Measurements from ENCODE around the gene IRF5.

Gene IRF5, protein sequence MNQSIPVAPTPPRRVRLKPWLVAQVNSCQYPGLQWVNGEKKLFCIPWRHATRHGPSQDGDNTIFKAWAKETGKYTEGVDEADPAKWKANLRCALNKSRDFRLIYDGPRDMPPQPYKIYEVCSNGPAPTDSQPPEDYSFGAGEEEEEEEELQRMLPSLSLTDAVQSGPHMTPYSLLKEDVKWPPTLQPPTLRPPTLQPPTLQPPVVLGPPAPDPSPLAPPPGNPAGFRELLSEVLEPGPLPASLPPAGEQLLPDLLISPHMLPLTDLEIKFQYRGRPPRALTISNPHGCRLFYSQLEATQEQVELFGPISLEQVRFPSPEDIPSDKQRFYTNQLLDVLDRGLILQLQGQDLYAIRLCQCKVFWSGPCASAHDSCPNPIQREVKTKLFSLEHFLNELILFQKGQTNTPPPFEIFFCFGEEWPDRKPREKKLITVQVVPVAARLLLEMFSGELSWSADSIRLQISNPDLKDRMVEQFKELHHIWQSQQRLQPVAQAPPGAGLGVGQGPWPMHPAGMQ

DNA sequence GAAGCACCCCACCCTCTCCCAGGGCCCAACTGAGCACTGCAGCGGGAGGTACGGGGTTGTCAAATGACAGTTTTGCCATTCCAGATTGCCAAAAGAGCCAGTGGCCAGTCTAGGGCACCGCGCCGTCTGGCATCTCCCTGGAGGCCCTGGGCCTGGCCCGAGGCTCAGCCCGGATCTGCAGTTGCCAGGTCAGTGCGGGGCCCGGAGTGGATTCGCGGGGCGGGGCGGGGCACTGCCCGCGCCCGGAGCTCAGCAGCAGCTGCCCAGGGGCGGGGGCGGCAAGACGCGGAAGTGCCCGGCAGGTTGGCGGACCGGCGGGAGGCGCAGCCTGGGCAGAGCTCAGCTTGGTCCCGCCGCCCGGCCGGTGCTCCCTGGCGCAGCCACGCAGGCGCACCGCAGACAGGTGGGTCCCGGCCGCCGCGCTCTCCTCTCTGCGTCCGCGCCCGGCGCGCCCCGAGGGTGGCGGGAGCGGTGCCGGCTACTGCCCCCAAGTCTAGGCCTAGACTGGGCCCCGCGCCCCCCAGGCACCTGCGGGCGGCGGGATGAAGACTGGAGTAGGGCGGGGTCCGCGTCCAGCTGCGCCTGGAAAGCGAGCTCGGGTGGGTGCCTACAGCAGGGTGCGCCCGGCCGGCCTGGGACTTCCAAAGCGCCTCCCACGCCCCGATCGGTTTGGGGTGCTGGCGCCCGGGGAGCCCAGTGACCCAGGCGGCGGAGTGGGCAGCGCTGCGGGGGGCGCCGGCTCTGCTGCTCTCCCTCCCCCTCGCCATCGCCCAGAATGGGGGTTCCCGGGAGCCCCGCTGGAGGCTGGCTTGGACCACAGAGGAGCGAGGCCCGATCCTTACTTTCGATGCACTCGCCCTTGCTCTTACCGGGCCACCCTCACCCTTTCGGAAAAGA is at the start of gene IRF5:
TSS of gene IRF5 (plus strand) at position 281 of the 897 bp plus-strand sequence. CDS start 4,155 bp downstream, outside the sequence.
- no peak for TF ChIP-seq GATA2 (IDR thresholded peaks at IDR 0.05; ENCODE audit: low read depth, low read length)
- no peak for TF ChIP-seq GATA3 (IDR thresholded peaks at IDR 0.05; ENCODE audit: low read depth, low read length)

DNA sequence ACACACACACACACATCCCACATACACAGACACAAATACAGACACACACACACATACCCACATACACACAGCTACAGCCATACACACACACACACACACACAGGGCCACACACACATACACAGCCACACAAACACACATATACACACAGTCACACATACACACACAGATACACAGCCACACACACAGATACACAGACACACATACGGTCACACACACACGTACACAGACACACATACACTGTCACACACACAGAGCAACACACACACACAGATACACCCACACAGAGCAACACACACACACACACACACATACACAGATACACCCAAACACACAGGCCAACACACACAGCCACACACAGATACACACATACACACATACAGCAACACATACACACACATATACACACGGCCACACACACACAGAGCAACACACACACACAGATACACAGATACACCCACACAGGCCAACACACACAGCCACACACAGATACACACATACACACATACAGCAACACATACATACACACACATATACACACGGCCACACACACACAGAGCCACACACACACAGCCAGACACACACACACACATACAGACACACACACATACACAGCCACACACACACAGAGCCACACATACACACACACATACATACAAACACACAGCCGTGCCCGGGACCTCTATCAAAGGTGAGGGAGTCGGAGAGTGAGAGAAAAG is 49.5 kb upstream of the IRF5 start:
- TF ChIP-seq GATA3 (IDR thresholded peaks at IDR 0.05; ENCODE audit: low read depth, low read length) (no peak), GATA2 (IDR thresholded peaks at IDR 0.05; ENCODE audit: low read depth, low read length) (no peak)

DNA sequence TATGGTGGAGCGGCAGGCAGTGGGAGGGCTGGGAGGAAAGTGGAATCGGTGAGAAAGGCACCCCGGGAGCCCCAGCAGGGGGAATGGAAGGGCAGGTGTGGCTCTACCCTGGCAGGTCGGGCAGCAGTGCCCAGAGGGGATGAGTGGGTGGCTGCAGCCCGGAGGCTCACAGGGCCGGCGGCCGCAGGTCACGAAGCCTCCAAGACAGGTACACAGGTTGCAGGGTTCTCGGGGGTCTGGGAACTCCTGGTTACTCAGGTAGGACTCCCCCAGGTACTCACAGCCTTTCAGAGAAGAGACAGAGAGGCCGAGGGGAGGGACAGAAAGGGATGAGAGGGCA is 49.0 kb upstream of the IRF5 start:
- TF ChIP-seq GATA2 (IDR thresholded peaks at IDR 0.05; ENCODE audit: low read depth, low read length): no peak
- no peak for TF ChIP-seq GATA3 (IDR thresholded peaks at IDR 0.05; ENCODE audit: low read depth, low read length)

DNA sequence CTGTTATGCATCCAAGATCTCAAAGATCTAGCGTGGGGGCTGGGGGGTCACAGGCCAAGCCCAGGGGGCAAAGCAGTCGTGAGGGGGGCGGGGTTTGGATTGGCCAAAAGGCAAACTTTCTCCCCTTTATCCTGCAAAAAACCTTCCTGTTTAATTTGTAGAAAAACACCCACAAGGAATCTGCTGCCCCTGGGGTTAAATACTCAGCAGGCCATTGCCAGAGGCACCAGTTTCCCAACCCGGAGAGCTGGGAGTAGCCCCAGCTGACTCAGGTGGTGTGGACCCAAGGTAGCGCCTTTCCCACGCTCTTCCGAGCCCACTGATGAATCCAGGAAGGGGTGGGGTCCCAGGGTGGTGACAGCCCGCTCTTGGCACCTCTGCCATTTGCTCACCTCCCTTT is 48.6 kb upstream of the IRF5 start:
- TF ChIP-seq GATA3 (IDR thresholded peaks at IDR 0.05; ENCODE audit: low read depth, low read length): no peak
- no peak for TF ChIP-seq GATA2 (IDR thresholded peaks at IDR 0.05; ENCODE audit: low read depth, low read length)

DNA sequence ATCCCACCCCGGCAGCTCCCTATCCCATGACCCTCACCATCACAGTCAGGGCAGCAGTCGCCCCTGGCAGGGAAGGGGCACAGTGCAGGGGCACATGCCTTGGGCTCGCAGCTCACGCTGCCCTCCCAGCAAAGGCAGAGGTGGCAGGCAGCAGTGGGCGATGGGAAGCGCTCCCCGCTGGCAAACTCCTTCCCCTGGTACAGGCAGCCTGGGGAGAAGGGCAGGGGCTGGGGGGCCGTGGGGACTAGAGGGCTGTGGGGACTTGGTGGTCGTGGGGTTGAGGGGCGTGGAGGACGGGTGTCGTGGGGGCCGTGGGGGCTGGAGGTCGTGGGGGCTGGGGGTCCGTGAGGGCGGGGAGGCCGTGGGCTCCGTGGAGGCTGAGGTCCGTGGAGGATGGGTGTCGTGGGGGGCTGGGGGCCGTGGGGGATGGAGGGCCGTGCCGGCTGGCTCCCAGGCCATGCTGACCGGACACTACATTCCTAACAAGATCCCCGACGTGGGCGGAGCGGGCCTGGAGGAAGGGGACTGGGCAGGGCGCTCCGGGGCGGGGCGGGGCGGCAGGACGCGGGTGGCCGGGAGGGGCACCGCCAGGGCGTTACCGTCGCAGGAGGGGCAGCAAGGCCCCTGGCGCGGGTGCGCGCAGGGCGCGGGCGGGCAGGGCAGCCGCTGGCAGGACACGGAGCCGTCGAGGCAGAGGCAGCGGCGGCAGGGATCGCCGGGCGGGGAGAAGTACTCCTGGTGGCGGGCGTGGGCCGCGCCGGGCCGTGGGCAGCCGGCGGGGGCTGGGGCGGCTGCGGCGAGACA is 47.2 kb upstream of the IRF5 start:
- TF ChIP-seq GATA3 (IDR thresholded peaks at IDR 0.05; ENCODE audit: low read depth, low read length) (no peak), GATA2 (IDR thresholded peaks at IDR 0.05; ENCODE audit: low read depth, low read length) (no peak)

DNA sequence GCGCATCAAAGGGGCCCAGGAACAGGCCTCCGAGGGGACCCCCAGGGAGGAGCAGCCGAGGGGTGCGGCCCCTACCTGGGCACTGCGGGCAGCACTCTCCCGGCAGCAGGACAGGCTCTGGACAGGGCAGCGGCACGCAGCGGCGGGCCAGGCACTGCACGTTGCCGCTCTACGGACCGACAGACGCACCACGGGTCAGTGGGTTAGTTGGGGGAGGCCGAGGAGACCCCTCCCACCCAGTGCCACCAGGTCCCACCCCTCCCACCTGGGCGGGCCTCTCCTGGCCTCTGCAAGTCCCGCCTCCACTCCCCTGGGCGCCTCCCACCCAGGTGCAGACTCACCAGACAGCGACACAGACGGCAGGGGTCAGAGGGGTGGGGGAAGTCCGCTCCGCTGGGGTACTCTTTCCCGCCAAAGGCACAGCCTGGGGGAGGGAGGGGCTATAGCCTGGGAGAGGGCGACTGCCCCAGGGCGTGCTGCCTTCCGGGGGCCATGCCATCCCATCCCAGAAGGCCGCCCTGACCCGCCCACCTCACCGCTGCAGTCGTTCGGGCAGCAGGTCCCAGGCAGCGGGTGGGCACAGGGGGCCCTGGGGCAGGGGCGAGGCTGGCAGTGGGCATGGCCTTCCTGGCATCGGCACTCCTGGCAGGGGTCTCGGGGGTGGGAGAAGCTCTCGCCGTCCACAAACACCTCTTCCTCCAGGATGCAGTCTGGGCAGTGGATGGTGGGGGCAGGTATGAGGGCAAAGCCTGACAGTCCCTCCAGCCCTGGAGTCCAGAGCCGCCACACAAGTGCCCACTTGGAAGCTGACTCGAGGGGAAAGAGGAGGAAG is 46.4 kb upstream of the IRF5 start:
- TF ChIP-seq GATA2 (IDR thresholded peaks at IDR 0.05; ENCODE audit: low read depth, low read length) (no peak), GATA3 (IDR thresholded peaks at IDR 0.05; ENCODE audit: low read depth, low read length) (no peak)

DNA sequence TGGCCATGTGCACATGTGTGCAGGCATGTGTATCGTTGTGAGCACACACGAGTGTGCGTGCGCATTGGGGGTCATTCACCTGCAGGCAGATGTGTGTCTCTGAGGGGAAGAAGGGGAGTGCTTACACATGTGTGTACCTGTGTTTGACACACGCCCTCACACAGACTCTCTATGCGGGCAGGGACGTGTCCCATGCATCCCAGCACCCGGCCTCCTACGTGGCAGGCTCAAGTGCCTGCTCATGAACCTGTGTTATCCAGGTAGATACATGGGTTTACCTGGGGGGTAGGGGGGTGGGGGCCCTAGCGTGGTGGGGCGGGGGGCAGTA is 45.8 kb upstream of the IRF5 start:
- no peak for TF ChIP-seq GATA3 (IDR thresholded peaks at IDR 0.05; ENCODE audit: low read depth, low read length)
- TF ChIP-seq GATA2 (IDR thresholded peaks at IDR 0.05; ENCODE audit: low read depth, low read length): no peak

DNA sequence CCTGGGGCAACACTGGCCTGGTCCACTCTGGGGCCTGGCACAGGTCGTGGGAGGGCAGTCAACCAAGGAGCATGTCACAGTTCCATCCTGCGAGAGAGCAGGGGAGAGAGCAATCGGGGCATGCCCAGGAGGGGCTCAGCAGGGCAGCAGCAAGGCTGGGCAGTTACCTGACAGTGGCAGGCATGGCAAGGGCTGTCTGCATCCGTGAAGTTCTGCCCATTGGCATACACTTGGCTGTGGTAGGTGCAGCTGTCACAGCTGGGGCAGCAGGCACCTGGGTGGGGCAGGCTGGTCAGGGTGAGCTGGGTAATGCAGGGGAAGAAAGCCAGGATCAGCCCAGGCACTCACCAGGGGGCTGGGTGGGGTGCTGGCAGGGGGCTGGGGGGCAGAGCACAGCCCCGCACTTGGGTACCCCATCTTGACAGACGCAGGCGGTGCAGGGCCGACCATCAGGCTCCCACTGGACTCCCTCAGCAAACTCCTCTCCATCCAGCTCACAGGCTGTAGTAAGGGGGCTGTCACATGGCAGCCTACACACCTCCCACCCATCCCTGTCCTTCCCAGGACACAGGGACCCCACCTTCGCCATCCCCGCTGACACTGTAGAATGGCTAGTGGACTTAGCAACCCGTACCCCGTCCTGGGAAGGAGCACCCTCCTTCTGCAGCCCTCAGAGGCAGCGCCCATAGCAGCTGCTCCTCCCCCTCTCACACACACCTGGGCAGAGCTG is 45.0 kb upstream of the IRF5 start:
- TF ChIP-seq GATA2 (IDR thresholded peaks at IDR 0.05; ENCODE audit: low read depth, low read length) (no peak), GATA3 (IDR thresholded peaks at IDR 0.05; ENCODE audit: low read depth, low read length) (no peak)

DNA sequence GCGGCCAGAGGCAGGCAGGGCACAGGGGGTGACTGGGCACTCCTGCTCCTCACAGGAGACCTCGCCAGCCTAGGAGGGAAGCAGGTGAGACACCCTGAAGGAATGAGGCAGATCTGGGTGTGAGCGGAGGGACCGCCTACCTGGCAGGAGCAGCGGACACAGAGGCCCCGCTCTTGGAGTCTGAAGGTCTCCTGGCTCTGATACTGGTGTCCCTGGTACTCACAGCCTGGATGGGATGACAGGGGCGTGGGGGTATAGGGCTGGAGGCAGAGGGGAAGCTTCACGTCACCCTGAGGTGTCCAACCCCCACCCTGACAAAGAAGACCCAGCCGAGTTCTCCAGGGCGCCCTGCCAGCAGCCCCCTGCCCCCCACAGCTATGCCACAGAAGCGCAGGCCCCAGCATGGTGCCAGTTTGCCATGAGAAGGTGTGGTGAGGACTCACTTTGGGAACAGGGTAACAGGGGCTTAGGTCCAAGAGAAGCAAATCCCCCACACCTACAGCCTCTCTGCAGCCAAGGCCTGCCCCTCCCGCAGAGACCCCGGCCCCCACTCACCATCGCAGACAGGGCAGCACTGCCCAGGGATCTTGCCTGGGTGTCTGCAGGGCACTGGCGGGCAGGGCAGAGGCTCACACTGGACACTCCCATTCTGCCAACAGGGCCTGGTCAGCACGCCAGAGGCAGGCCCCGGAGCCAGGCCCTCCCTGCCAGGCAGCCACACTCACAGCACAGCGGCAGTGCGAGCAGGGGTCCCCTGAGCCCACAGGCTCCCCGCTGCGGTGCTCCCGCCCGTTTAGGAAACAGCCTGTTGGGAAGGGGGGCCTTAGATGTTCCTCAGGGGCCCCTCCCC is 44.3 kb upstream of the IRF5 start:
- TF ChIP-seq GATA3 (IDR thresholded peaks at IDR 0.05; ENCODE audit: low read depth, low read length) (no peak), GATA2 (IDR thresholded peaks at IDR 0.05; ENCODE audit: low read depth, low read length) (no peak)

DNA sequence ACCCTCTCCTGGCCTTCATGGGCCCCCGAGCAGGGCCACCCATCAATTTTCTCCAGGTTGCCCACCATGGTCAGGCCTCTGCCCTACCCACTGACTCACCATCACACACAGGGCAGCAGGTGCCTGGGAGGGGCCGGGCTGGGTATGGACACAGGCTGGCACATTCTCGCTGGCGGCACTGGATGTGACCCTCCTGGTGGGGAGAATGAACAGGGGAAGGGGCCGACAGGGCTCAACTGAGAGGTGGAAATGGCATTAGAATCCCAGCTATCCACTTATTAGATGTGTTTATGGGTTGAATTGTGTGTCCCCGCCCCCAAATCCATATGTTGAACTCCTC is 43.7 kb upstream of the IRF5 start:
- TF ChIP-seq GATA2 (IDR thresholded peaks at IDR 0.05; ENCODE audit: low read depth, low read length) (no peak), GATA3 (IDR thresholded peaks at IDR 0.05; ENCODE audit: low read depth, low read length) (no peak)

DNA sequence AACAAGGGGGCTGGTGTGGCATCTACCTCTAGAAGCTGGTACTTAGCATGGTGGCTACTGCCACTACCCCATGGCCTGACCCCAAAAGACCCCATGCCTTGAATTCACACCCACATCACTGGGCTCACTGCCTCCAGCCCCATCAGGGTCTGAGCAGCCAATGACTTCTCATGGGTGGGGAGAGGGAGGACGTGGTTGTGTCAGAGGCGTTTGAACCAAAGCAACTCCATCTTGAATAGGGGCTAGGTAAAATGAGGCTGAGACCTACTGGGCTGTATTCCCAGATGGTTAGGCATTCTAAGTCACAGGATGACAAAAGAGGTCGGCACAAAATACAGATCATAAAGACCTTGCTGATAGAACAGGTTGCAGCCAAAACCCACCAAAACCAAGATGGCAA is 42.4 kb upstream of the IRF5 start:
- TF ChIP-seq GATA3 (IDR thresholded peaks at IDR 0.05; ENCODE audit: low read depth, low read length): no peak
- TF ChIP-seq GATA2 (IDR thresholded peaks at IDR 0.05; ENCODE audit: low read depth, low read length): no peak
